GM19467 (cell line): ENCODE results near the gene RBPJ.

Source experiments
- ATAC-seq: cut with Tn5 transposase; IDR thresholded peaks from one replicate; pipeline ENCODE4 v1.9.1; 2021; ENCODE audit warnings: mild to moderate bottlenecking, moderate library complexity; ENCODE audit not compliant: unreplicated experiment

Gene RBPJ

GRCh38 chr4:26320538-26321372 lies at the start of gene RBPJ:
Gene RBPJ, plus strand, starts transcription at chr4:26321014. Its CDS starts 15 bp downstream, at chr4:26321029.
- peak; percentile 26 for ATAC-seq

DNA sequence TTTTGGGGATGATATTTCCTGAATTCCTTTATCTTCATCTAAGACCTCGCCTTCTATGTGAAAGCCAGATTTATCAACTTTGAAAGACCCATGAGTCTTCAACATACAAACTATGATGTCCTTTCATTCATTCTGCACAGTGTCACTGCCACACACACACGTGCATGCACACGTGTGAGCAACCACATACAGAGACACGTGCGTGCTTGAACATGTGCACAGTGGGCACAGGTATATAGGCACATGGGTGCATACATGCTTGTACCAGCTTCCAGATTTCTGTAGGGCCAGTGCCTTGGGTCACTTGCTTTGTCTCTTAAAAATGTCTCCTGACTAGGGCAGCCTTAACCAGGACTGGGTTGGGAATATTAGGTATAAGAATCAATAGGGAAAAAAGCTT lies 49.1 kb upstream of the RBPJ start:
- no peak for ATAC-seq

GRCh38 chr4:26272654-26273615 lies 47.9 kb upstream of the RBPJ start:
- ATAC-seq: no peak

DNA sequence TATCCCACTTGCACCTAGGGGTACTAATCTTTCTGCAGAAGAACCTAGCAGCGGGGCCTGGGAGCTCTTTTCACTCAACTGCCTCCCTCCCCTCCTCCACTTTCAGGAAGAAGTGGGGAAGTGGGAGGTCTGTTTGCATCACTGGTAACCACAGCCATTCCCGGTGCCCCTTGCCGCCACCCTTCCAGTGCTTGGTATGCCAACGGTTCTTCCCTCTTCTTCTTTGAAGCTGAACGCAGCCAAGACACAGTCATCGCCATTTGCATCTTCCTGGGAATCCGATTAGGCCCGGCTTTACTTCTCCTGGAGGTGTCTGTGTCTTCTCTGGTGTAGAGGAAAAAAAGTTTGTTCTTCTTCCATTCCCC lies 47.2 kb upstream of the RBPJ start:
- no peak for ATAC-seq

DNA sequence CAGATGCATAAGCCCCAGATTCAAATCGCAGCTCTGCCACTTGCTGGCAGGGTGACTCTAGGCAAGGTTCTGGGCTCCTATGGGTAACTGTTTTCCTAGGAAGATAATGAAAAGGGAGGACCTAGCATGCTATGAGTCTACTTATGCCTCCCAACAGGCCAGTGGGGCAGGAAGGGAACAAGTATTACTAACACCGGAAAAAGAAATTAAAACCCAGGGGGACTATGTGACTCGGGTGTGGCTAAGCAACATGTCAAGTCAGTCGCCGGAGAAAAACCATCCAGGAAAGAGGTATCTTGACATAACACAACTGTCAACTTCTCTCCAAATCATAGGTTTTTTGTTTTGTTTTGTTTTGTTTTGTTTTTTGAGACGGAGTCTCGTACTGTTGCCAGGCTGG lies 45.5 kb upstream of the RBPJ start:
- ATAC-seq: no peak

DNA sequence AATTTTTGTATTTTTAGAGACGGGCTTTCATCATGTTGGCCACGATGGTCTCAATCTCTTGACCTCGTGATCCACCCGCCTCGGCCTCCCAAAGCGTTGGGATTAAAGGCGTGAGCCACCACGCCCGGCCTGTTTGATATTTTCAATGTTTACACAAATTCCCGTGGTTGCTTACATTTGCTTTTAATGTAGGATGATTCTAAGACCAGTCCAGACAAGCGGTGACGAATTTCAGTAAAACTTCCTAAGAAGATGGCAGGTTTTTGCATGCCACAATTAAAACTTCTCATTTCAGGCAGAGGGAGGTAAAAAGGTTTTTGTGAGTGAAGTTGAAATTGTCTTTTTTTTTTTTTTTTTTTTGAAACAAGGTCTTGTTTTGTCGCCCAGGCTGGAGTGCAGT lies 41.4 kb upstream of the RBPJ start:
- no peak for ATAC-seq

DNA sequence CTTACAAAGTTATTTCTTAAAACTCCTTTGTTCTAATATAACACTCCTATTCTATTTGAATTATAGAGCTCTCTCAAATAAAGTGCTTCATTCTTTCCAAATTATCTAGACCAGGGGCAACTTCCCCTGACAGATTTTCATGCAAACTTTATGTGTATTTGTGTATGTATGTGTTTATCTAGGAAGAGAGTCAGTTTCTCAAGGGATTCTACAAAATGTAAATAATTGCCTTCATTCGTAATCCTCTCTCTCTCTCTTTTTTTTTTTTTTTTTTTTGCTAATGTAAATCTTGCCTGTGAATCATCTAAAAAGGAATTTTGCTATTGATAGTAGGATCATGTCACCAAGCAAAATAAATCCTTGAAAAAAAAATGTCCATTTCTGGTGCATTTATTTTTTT lies 38.9 kb upstream of the RBPJ start:
- ATAC-seq: no peak

GRCh38 chr4:26284536-26284935 lies 36.3 kb upstream of the RBPJ start:
- no peak for ATAC-seq

- ATAC-seq: no peak
These were observed 35.5 kb upstream of the RBPJ start for GRCh38 chr4:26285272-26285671.

DNA sequence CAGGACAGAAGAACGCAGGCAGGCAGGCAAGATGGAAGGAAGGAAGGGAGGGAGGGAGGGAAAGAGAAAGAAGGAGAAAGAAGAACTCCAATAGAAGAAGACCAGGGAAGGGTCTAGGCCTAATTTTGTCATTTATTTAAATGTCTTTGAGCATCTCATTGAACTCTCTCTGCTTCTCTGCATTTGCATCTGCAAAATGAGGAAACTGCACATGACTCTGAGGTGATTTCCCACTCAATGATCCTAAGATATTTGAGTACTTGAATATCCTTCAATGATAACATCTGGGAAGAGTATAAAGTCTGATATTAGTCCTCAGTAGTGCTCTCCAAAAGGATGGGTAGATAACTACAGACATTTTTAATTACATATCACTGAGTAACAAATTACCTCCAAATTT lies 33.1 kb upstream of the RBPJ start:
- ATAC-seq: no peak

DNA sequence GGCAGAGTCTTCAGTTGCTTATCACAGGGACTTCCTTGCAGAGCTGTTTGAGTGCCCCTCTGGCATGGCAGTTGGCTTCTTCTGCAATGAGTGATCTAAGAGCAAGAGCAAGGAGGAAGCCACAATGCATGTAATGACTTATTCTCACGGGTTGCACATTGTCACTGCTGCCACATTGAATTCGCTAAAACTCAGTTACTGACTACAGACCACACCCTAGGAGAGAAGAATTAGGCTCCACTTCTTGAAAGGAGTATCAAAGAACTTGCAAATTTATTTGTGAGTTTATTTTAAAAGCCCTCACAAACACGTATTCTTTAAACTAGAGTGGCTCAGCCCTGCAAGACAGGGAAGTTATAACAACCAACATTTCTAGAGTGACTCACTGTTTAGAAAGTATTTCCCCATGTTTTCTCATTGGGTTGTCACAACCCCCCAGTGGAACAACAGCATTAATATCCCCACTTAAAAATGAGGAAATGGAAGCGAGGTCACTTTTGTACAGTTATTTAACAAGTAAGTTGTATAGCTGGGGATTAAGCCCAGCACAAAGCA lies 32.4 kb upstream of the RBPJ start:
- peak; percentile 80 for ATAC-seq

DNA sequence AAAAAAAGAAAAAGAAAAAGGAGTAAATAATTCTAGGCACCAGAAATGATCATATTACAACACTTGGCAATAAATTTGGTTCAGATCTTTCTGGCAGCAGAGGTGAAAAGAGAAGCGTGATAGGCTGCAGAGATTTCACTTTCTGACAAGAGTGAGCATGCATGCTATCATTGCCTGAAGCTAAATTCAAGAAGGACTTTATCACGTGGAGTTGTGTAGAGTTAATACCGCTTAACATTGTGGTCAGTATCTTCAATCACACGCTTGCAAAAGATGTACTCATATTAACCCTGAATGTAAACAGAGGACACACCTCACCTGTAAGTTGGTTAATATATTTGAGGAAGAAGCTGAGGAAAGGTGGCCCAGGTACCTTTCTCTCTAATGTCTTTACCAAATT lies 31.4 kb upstream of the RBPJ start:
- ATAC-seq: no peak

DNA sequence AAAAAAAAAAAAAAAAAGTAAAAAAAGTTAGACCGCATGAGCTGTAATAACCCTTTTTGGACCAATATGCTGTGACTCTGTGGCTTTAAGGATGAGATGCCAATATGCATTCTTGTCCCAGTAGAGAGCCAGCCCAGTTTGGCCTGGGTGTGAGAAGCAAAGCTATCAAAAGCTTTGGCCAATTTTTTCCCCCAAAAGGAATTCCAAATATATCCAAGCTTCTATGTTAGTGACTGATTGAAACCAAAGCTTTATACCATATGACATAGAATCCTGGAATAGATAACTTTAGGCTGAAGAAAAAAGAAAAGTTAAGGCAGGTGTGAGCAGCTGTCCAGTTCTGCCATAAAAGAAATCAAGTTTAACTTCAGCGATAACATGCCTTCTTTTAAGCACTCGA lies 30.5 kb upstream of the RBPJ start:
- ATAC-seq: no peak

DNA sequence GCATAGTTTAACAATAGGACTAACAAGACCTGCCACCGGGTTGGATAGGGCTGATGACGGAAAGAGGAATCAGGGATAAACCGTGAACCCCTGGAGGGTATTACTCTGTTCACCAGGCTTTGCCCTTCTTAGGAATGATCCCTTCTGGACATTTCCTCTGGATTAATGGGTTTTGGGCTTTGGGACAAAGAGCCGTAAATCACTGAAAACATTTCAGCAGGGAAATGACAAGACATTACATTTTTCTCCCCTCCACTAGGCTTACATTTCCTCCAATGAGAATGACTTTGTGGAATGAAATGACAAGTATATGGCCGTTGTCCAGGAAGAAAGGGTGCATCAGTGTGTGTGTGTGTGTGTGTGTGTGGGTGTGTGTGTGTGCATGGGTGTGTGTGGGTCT lies 25.9 kb upstream of the RBPJ start:
- no peak for ATAC-seq

DNA sequence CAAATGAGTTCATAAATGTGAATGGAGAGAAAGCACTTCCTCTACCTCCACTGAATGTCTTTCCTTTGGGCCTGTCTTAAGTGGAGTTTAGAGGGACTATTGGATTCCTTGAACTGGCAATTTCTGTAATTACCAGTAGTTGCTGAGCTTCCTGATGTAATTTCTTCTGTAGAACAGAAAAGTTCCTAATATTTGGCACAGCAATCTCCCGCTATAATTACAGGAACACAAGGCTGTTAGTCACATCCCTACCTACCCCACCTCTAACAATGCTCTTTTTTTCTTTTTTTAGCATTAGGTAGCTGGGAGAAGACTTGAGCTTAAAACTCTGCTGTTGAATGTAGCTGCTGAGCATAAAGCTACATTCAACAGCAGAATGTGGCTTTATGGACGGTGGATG lies 24.8 kb upstream of the RBPJ start:
- no peak for ATAC-seq

GRCh38 chr4:26296514-26296913 lies 24.3 kb upstream of the RBPJ start:
- no peak for ATAC-seq

GRCh38 chr4:26297219-26297618 lies 23.6 kb upstream of the RBPJ start:
- ATAC-seq: no peak

DNA sequence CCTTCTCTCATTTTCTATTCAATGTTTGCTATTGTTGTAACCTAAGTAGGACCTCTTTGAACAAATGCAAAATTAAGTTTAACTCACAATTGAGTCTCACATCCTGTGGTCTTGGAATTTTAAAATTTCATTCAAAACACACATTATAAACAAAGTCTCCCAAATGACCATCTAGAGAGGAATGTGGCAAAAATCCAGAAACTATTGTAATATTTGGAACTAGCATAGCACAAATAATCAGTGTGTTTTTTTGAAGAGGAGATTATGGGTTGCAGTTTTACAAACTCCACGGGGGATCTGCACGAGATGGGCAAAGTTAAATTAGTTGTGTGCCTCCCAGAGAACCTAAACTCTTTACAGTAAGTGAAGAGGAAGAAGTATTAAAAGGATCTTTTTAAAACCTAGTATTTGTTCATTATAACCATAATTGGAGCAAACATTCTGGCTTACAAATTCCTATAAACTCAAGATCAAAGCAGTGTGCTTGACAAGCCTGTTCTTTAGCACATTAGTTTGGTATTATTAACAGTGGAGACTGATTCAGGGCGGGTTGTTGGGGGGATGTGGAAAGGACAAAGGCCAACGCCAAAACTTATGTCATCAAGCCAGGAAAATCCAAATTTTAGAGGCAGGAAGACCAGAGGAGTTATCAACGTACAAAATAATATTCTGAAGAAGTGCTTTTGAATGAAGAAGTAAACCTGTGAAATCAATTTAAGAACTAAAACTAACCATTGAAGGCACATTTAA lies 22.4 kb upstream of the RBPJ start:
- ATAC-seq: no peak

- peak; percentile 82 for ATAC-seq
These were observed 21.4 kb upstream of the RBPJ start for GRCh38 chr4:26299254-26299882.
